Peyer's patch (tissue), 4 donors: ENCODE data around the gene TBX3. TPM values are rescaled to one million over a fixed set of nuclear protein-coding genes. Genes with fewer than 3 reads are reported as not detected.

ENCODE experiments used
- DNase-seq, 3 donors: peaks; one replicate each; pipeline ENCODE4 v3.0.0-alpha.2; 2017 to 2019
- H3K27ac ChIP-seq, 4 donors: fragments of 200-600 bp; sonication (generic); one replicate each; pipeline ENCODE4 v1.5.1; 2016 to 2019
- H3K27me3 ChIP-seq, 2 donors: fragments of 200-600 bp; sonication (generic); one replicate each; pipeline ENCODE4 v1.5.1; 2019
- H3K36me3 ChIP-seq, 3 donors: fragments of 200-600 bp; sonication (generic); one replicate each; pipeline ENCODE4 v1.5.1; 2016 to 2019
- H3K4me1 ChIP-seq, 4 donors: fragments of 200-600 bp; sonication (generic); one replicate each; pipeline ENCODE4 v1.5.1; 2016 to 2019
- H3K4me3 ChIP-seq, 4 donors: fragments of 200-600 bp; sonication (generic); 1 replicate in 3 of 4; 2 replicates in 1 of 4; pipeline ENCODE4 v1.5.1; 2016 to 2019; ENCODE audit warnings: mild to moderate bottlenecking in 1 of 4
- H3K9me3 ChIP-seq, 4 donors: fragments of 200-600 bp; sonication (generic); one replicate each; pipeline ENCODE4 v1.5.1; 2016 to 2019; ENCODE audit warnings: mild to moderate bottlenecking in 1 of 4
- POLR2A ChIP-seq, 2 donors: fragments of 450-650 bp; IDR thresholded peaks; one replicate each; pipeline ENCODE4 v1.5.1; 2017; ENCODE audit warnings: antibody characterized with exemption in 2 of 2, mild to moderate bottlenecking in 2 of 2, moderate library complexity in 2 of 2
- total RNA-seq, 4 donors: library from RNA; depleted of rRNA; stranded (reverse); fragments of >200 nt; gene quantifications; one replicate each; pipeline ENCODE4 v1.1.0, GENCODE V29; 2016
- TF ChIP-seq, protein P1 (sequence below), 6 experiments: fragments of 450-650 bp in 4 of 6; fragments of 200-600 bp in 2 of 6; sonication (generic) in 1 of 6; IDR thresholded peaks; one replicate each; pipeline ENCODE4 v1.5.1; 2017 to 2019; ENCODE audit warnings: antibody characterized with exemption in 6 of 6, mild to moderate bottlenecking in 3 of 6, moderate library complexity in 1 of 6

Gene TBX3
- total RNA-seq, 4 donors from 2014 or later = 50.3 to 90.0 (median 80.2) TPM

DNA sequence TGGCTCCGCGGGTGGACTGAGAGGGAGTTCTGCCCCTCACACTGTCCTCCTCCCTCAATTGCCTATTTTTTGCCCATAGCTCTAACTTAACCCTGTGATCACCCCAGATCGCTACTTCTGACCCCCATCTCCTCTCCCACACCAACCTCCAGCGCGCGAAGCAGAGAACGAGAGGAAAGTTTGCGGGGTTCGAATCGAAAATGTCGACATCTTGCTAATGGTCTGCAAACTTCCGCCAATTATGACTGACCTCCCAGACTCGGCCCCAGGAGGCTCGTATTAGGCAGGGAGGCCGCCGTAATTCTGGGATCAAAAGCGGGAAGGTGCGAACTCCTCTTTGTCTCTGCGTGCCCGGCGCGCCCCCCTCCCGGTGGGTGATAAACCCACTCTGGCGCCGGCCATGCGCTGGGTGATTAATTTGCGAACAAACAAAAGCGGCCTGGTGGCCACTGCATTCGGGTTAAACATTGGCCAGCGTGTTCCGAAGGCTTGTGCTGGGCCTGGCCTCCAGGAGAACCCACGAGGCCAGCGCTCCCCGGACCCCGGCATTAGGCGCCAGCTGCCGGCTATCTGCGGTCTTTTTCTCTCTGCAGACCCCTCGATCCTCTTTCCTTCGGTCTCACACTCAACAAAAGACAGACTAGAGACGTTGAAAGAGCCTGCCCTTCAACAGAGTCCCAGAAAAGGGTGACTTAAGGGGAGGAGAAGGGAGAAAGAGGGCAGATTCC is 3.0 kb upstream of the TBX3 start:
- peaks cover 0 to 3% of the 10 kb centered on the region in 2 donors for H3K27me3 ChIP-seq
- DNase-seq = no peak

DNA sequence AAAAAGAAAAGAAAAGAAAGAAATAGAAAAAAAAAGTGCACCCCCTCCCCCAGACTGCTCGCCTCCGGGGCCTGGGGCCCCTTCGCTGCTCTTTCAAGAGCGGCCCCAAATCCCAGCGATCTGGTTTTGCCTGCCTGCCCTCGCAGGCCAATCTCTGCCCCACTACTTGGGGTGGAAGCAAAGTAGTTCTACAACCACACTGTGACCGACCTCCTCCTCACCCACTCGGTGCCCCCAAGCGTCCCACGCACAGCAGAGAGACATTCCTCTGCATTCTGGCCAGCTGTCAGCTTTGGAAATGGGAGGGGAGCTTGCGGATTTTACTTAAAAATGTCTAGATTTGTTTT is 2.4 kb upstream of the TBX3 start:
- H3K4me1 ChIP-seq = peaks cover 0 to 10% (median 1%) of the 10 kb centered on the region in 4 donors
- TF ChIP-seq POLR2A (IDR thresholded peaks at IDR 0.05) = no peak
- no peaks in the 10 kb centered on the region for H3K27me3 ChIP-seq
- H3K36me3 ChIP-seq = no peaks in the 10 kb centered on the region
- peak overlapping the region in 1 of 4 donors; percentile 23 for H3K27ac ChIP-seq
- peaks cover 0 to 4% (median 0%) of the 10 kb centered on the region in 4 donors for H3K9me3 ChIP-seq
- no peak overlapping the region for H3K4me3 ChIP-seq
- DNase-seq = no peak

More for the DNA sequence above, 3.0 kb upstream of the TBX3 start:
- TF ChIP-seq POLR2A (IDR thresholded peaks at IDR 0.05) = no peak
- TF ChIP-seq, protein P1, sequence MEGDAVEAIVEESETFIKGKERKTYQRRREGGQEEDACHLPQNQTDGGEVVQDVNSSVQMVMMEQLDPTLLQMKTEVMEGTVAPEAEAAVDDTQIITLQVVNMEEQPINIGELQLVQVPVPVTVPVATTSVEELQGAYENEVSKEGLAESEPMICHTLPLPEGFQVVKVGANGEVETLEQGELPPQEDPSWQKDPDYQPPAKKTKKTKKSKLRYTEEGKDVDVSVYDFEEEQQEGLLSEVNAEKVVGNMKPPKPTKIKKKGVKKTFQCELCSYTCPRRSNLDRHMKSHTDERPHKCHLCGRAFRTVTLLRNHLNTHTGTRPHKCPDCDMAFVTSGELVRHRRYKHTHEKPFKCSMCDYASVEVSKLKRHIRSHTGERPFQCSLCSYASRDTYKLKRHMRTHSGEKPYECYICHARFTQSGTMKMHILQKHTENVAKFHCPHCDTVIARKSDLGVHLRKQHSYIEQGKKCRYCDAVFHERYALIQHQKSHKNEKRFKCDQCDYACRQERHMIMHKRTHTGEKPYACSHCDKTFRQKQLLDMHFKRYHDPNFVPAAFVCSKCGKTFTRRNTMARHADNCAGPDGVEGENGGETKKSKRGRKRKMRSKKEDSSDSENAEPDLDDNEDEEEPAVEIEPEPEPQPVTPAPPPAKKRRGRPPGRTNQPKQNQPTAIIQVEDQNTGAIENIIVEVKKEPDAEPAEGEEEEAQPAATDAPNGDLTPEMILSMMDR (IDR thresholded peaks at IDR 0.05) = no peak
- Histone ChIP-seq H3K4me1 (peaks cover 0 to 10% (median 1%) of the 10 kb centered on the region in 4 donors), H3K27ac (peak overlapping the region in 1 of 4 donors; percentile 23), H3K4me3 (no peak overlapping the region), H3K9me3 (peaks cover 0 to 4% (median 0%) of the 10 kb centered on the region in 4 donors), H3K36me3 (no peaks in the 10 kb centered on the region)

DNA sequence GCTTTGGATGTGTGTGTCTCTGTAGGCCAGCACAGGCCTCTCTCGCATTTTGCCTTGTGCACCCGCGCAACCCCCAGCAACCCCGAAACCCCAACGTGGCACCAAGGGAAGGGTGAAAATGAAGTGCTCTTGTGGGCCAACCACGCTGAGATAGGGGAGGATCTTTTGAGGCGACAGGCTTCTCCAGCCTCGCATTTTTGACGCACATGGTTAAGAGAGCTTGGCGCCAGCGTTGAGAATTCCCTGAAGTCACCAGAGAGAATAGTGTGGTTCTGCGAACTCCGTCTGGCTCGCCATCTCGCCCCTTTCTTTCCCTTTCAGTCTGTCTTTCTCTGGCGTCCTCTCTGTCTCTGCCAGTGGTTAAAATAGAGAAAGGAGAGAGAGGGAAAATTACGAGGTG is 1.9 kb upstream of the TBX3 start:
- H3K27ac ChIP-seq = peak overlapping the region in 2 of 4 donors; percentile 19 to 89
- H3K9me3 ChIP-seq = peaks cover 0 to 4% (median 0%) of the 10 kb centered on the region in 4 donors
- peaks cover 0 to 10% (median 1%) of the 10 kb centered on the region in 4 donors for H3K4me1 ChIP-seq
- no peaks in the 10 kb centered on the region for H3K36me3 ChIP-seq
- no peak for DNase-seq
- H3K27me3 ChIP-seq = no peaks in the 10 kb centered on the region
- no peak overlapping the region for H3K4me3 ChIP-seq
- TF ChIP-seq POLR2A (IDR thresholded peaks at IDR 0.05) = no peak
- TF ChIP-seq, protein P1 (IDR thresholded peaks at IDR 0.05) = no peak

DNA sequence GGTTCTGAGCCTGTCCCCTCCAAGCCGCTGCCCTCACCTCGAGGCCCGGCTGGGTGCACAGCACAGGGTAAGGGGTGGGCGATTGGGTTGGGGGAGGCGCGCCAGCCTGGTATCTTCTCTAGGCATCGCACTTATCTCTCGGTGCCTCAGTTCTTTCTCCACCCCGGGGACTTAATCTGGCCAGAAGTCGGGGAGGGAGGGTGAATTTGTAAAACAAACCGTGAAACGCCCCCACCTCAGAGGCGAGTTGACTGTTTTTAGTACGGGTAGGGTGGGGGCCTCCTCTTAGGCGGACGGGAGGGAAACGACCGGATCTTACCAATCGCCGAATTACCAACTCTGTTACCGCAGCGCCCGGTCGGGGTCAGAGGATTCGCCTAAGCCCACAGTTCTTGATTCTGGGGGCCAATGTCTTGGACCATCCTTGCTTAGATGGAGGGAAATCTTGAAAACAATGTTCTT is 1.4 kb upstream of the TBX3 start:
- Histone ChIP-seq H3K4me1 (peaks cover 0 to 10% (median 1%) of the 10 kb centered on the region in 4 donors), H3K36me3 (no peaks in the 10 kb centered on the region), H3K27me3 (no peaks in the 10 kb centered on the region), H3K9me3 (peaks cover 0 to 4% (median 0%) of the 10 kb centered on the region in 4 donors), H3K27ac (peak overlapping the region in 3 of 4 donors; percentile 66 to 91 (median 89)), H3K4me3 (peak overlapping the region in 2 of 4 donors; percentile 61 to 81)
- DNase-seq = no peak
- TF ChIP-seq, protein P1 (IDR thresholded peaks at IDR 0.05) = no peak
- no peak for TF ChIP-seq POLR2A (IDR thresholded peaks at IDR 0.05)

DNA sequence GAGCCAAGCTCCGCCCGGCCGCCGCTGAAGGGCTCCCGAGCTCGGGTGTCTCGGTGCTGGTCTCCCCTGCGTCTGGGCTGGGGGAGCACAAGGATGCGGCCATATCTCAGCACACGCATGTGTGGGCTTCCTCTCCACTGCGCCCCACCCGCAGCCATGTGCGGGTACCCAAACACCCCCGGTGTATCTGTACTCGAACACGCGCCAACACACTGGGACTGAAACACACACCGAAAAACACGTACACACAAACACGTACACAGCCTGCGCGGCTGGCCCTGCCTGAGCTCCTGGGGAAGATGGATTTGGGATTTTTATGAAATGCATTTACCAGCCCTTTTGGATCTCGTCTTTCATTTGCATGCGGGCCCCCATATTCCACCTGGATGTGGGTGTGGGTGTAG is 897 bp upstream of the TBX3 start:
- H3K9me3 ChIP-seq = peaks cover 0 to 4% (median 0%) of the 10 kb centered on the region in 4 donors
- H3K36me3 ChIP-seq = no peaks in the 10 kb centered on the region
- H3K4me1 ChIP-seq = peaks cover 0 to 10% (median 1%) of the 10 kb centered on the region in 4 donors
- no peak for DNase-seq
- peak overlapping the region; percentile 66 to 91 (median 87) for H3K27ac ChIP-seq
- no peak for TF ChIP-seq POLR2A (IDR thresholded peaks at IDR 0.05)
- TF ChIP-seq, protein P1 (IDR thresholded peaks at IDR 0.05) = no peak
- H3K27me3 ChIP-seq = no peaks in the 10 kb centered on the region
- peak overlapping the region; percentile 26 to 81 (median 50) for H3K4me3 ChIP-seq

DNA sequence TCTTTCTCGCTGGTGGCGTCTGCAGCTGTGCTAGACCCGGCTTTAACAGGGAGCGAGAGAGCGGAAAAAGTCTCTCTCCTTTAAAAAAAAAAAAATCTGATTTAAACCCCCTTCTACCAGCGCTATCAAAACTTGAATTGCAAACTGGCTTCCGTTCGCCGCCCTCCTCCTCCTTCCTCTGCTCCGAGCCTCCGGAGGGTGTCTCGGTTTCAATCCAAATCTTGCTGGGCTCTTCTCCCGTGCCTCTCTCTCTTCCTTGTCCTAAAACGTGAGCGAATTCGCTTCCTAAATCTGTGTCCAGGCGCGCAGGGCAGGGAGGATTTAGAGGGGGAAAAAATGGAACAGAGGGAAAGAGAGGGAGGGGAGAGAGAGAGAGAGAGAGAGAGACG is 272 bp downstream of the TBX3 start:
- Histone ChIP-seq H3K27me3 (no peaks in the 10 kb centered on the region), H3K36me3 (peaks cover 0 to 8% (median 0%) of the 10 kb centered on the region in 3 donors), H3K4me3 (peak overlapping the region; percentile 26 to 81 (median 58)), H3K27ac (peak overlapping the region; percentile 66 to 91 (median 87)), H3K4me1 (peaks cover 0 to 21% (median 1%) of the 10 kb centered on the region in 4 donors), H3K9me3 (peaks cover 0 to 4% (median 0%) of the 10 kb centered on the region in 4 donors)
- TF ChIP-seq, protein P1 (IDR thresholded peaks at IDR 0.05) = no peak
- TF ChIP-seq POLR2A (IDR thresholded peaks at IDR 0.05) = no peak
- DNase-seq = no peak
